GM12874 (cell line): ENCODE results near the gene MSMP.

Source experiments
- CTCF ChIP-seq: IDR thresholded peaks from 2 replicates; pipeline ENCODE4 v1.5.1; 2011; ENCODE audit warnings: low read depth, mild to moderate bottlenecking, control low read depth, low read length, moderate library complexity; ENCODE audit not compliant: insufficient read depth

The MSMP gene

DNA sequence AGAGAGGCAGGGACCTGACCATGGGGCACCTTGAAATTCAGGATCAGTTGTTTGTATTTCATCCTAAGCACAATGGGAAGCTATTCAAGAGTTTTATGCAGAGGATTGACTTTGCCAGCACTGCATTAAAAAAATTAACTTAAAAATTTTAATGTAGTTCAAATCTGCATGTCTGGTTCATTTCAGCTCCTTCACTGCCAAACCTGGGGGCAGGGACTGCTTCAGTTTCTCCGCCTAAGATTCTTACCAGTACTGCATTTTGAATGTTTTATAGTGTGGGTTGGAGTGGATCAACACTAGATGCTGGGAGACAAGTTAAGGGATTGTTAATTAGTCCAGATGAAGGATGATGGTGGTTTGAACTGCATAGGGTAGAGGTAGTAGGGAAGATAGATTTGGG is 15.7 kb upstream of the MSMP start:
- no peak for TF ChIP-seq CTCF

DNA sequence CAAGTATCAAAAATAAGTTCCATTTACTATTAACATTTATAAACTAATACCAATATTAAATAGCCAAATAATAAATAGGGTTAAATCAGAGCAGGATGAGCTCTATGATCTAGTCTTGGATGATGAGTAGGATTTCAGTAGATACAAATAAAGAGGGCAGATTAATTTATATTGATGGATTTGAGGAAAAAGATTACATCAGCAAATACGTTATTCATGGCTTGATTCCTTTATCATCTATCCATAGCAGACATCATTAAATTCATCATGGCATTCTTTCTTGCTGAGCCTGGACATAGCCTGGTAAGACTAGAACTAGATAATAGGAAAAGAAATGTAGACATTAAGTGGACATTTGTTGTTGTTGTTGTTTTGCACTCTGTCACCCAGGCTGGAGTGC is 13.4 kb upstream of the MSMP start:
- no peak for TF ChIP-seq CTCF

GRCh38 chr9:35766997-35767396 is 12.9 kb upstream of the MSMP start:
- no peak for TF ChIP-seq CTCF

DNA sequence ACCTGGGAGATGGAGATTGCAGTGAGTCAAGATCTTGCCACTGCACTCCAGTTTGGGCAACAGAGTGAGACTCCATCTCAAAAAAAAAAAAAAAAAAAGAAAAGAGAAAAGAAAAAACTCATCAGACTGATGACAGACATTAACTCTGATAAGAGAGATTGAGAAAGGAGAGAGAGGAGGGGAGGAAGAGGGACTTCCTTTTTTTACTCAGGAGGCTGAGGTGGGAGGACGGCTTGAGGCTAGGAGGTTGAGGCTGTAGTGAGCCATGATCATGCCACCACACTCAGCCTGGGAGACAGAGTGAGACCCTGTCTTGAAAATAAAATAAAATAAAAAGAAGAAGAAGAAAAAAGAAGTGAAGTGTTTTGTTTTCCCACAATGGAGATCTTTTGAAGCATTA is 9.7 kb upstream of the MSMP start:
- TF ChIP-seq CTCF, result no peak

DNA sequence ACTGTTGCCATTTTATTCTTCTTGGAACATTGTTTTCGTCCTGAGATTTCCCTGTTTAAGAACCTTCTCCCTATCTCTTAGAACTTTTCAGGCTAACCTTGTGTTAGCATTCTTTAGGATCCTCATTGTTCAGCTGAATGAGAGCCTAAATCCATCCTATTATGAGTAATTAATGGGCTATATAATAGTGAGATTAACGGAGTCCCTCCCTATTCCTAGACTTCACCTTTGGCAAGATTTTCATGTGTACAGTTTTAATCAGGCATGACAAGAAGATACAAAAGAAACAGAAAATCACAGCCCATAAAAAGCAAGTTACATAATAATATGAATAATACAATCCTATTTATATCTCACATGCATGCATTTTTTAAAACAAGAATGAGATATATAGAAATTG is 9.1 kb upstream of the MSMP start:
- TF ChIP-seq CTCF, result no peak

DNA sequence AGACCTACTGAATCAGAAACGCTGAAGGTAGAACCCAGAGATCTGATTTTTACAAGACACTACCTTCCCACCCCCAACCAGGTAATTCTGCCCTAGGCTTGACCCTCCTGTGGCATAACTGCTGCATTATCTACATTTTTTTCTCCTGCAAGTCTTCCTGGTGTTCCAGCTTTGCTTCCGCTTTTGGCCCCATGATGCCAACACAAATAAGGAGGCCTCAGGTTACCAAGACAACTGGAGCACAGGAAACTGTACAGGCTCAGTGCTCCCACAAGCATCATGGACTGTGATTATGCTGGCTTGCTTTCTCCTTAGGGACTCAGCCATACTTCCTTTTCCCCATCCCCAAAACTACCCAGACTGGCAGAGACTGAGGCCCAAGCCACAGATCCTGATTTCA is 6.6 kb upstream of the MSMP start:
- TF ChIP-seq CTCF, result no peak

GRCh38 chr9:35759795-35760194 is 5.7 kb upstream of the MSMP start:
- no peak for TF ChIP-seq CTCF
